AG10803 (cell line): ENCODE measurements around the gene ZFP36L1.
"Not testable (repeated sequence)": the region's sequence is repeated elsewhere in the genome, so short reads cannot be mapped to it uniquely, and the experiment has no call there.

ENCODE experiments used
- DNase-seq: peaks from one replicate; pipeline ENCODE4 v3.0.0; 2010; ENCODE audit warnings: low read depth
- H3K4me3 ChIP-seq: 2 replicates; pipeline ENCODE4 v1.5.1; 2011; ENCODE audit warnings: mild to moderate bottlenecking, low read length, control low read depth
- CTCF ChIP-seq: conservative IDR thresholded peaks from 2 replicates; pipeline ENCODE4 v1.5.1; 2011; ENCODE audit warnings: mild to moderate bottlenecking, low read length, control low read depth, inconsistent platforms

ZFP36L1 gene

DNA sequence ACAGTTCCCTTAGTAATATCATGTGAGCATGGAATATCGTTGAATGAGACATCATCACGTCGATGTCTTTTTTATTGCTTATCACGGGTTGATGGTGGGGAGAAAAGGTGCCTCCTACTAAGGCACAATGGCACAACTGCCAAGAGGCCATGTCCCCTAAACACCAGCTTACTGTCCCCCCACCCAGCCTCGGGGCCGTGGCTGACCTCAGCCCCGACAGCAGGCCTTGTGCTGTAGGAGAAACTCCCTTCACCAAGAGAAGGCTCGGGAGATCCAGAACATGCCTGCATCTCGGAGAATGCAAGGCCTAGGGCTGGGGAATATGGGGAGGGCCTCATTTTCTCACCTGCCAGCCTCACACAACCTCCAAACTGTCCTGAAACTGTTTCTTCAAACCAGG, 22.8 kb downstream of the ZFP36L1 start:
- H3K4me3 ChIP-seq, result no peak overlapping the region
- TF ChIP-seq CTCF, result no peak
- DNase-seq, result no peak

DNA sequence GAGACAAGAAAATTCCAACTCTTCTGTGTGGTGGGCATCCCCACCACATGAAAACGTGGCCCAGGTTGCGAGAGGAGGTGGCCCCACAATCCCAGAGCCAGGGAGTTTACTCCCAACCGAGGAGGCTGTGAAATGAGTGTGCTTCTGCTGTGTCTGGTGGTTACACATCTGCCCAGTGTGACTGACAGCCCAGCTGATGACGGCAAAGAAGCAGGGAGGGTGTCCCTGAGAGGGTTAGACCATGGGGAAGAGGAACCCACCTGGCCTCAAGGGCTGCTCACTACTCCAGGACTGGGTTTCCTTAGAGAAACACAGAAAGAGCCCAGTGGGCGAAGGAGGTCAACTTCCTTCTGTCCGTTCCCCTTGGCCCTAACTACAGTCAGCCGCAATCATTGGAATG, 24.6 kb downstream of the ZFP36L1 start:
- DNase-seq, result no peak
- TF ChIP-seq CTCF, result no peak
- H3K4me3 ChIP-seq, result no peak overlapping the region

DNA sequence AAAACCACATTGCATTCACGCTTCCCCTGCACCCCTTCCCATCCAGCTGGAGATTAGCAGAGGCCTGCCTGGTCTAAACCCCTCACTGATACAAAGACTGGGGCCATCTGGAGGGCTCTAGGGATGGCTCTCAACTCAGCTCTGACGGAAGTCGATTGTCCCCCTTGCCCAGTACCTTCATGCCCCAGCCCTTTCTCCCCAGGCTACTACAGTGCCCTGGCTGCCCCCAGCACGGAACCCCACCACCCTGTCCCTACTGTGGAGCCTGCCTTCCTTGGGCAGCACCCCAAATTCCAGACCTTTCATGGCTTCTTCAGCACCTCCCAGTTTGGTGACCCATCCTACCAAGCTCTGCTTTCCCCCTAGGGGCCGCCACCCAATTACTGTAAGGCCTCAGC, 25.6 kb downstream of the ZFP36L1 start:
- H3K4me3 ChIP-seq, result no peak overlapping the region
- no peak for TF ChIP-seq CTCF
- DNase-seq, result no peak

- H3K4me3 ChIP-seq, result no peak overlapping the region
- TF ChIP-seq CTCF, result no peak
- no peak for DNase-seq
These were observed 26.3 kb downstream of the ZFP36L1 start for GRCh38 chr14:68766299-68767247.

GRCh38 chr14:68763843-68764242, 29.0 kb downstream of the ZFP36L1 start:
- DNase-seq, result not testable (repeated sequence)

DNA sequence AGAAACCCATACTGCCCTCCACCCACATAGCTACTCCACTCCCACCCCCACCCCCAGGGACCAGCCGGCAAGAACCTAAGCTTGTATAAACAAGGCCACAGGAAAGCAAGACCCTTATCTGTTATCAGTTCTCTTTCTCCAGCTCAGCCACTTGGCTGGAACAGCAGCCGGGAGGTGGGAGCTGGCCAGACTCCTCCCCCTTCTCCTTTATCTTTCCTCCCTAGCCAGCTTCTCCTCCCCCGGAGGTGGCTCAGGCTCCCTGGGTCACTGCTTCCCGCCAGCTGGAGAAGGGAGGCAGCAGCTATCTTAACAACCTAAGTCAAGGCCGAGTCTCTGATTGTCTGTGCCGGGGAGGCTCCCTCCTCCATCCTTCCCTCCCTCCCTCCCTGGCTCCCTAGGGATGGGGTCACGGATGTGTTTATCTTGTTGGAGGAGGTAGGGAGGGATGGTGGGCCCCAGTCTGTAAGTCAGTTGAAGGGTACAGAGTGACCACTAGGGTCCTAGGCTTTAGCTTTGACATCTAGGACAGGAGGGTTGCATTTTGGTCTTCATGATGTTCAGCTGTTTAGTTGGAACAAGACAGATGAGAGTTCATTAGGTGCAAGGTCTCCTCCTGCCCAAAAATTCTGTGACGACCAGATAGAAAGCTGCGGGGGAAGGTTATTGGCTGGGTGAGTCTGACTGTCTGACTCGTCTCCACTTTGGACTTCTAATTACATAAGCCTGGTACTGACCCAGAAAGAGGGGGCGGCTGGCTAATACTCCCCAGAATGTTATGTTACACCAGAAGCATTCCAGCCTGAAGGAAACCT, 29.7 kb downstream of the ZFP36L1 start:
- no peak overlapping the region for H3K4me3 ChIP-seq
- DNase-seq, result peak; percentile 75
- no peak for TF ChIP-seq CTCF

More at GRCh38 chr14:68763843-68764242, 29.0 kb downstream of the ZFP36L1 start:
- not testable (repeated sequence) for H3K4me3 ChIP-seq

GRCh38 chr14:68761391-68761790, 31.5 kb downstream of the ZFP36L1 start:
- DNase-seq, result no peak
- no peak for TF ChIP-seq CTCF

More at GRCh38 chr14:68761391-68761790, 31.5 kb downstream of the ZFP36L1 start:
- H3K4me3 ChIP-seq, result no peak overlapping the region
